ENCODE results near the gene SUPT3H. TPM values are rescaled to one million over a fixed set of nuclear protein-coding genes. Genes with fewer than 3 reads are reported as not detected.
"Not testable (repeated sequence)": the region's sequence is repeated elsewhere in the genome, so short reads cannot be mapped to it uniquely, and the experiment has no call there.

Gene SUPT3H
- total RNA-seq, 3 donors from 2014 or later: 6.9 to 15.1 (median 13.6) TPM

- no peak overlapping the region for H3K27ac ChIP-seq
- H3K4me3 ChIP-seq: no peak overlapping the region
- no peak for DNase-seq (ENCODE audit: low spot score in 2 of 2)
- TF ChIP-seq POLR2AphosphoS5 (IDR thresholded peaks at IDR 0.05) (no peak), POLR2A (IDR thresholded peaks at IDR 0.05) (no peak)
- TF ChIP-seq, protein P1, sequence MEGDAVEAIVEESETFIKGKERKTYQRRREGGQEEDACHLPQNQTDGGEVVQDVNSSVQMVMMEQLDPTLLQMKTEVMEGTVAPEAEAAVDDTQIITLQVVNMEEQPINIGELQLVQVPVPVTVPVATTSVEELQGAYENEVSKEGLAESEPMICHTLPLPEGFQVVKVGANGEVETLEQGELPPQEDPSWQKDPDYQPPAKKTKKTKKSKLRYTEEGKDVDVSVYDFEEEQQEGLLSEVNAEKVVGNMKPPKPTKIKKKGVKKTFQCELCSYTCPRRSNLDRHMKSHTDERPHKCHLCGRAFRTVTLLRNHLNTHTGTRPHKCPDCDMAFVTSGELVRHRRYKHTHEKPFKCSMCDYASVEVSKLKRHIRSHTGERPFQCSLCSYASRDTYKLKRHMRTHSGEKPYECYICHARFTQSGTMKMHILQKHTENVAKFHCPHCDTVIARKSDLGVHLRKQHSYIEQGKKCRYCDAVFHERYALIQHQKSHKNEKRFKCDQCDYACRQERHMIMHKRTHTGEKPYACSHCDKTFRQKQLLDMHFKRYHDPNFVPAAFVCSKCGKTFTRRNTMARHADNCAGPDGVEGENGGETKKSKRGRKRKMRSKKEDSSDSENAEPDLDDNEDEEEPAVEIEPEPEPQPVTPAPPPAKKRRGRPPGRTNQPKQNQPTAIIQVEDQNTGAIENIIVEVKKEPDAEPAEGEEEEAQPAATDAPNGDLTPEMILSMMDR (IDR thresholded peaks at IDR 0.05): no peak
- intact Hi-C loops (cut with DNase I; ENCODE audit: low total_unique reads): no loop called here
- H3K4me1 ChIP-seq: no peaks in the 10 kb centered on the region
- H3K9me3 ChIP-seq: no peaks in the 10 kb centered on the region
- no peaks in the 10 kb centered on the region for H3K36me3 ChIP-seq
- no peaks in the 10 kb centered on the region for H3K27me3 ChIP-seq
Measured at GRCh38 chr6:45301348-45302142, 76.2 kb downstream of the SUPT3H start.

DNA sequence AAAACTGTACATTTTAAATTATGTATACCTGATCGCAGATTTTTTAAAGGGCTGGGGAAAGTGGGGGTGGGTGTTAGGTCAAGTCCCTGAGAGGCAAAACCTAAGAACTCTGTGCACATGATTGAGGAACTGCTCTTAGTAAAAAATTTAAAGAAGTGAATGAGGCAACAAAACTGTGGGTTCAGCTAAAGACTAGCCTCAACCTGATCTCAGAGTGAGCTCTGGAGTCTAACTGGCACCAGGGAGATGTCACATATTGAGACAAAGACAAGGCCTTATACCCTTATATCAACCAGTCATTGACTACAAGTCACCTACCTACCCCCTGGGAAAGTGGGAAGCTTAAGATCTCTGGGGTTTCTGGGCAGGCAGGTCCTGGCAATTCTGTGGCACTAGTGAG is 77.0 kb downstream of the SUPT3H start:
- H3K4me1 ChIP-seq: no peaks in the 10 kb centered on the region
- intact Hi-C loops (cut with DNase I; ENCODE audit: low total_unique reads): no loop called here
- no peaks in the 10 kb centered on the region for H3K27me3 ChIP-seq
- H3K27ac ChIP-seq: no peak overlapping the region
- H3K4me3 ChIP-seq: no peak overlapping the region
- no peaks in the 10 kb centered on the region for H3K9me3 ChIP-seq
- DNase-seq (ENCODE audit: low spot score in 2 of 2): no peak
- TF ChIP-seq, protein P1 (IDR thresholded peaks at IDR 0.05): no peak
- TF ChIP-seq POLR2AphosphoS5 (IDR thresholded peaks at IDR 0.05): no peak
- no peak for TF ChIP-seq POLR2A (IDR thresholded peaks at IDR 0.05)
- no peaks in the 10 kb centered on the region for H3K36me3 ChIP-seq

DNA sequence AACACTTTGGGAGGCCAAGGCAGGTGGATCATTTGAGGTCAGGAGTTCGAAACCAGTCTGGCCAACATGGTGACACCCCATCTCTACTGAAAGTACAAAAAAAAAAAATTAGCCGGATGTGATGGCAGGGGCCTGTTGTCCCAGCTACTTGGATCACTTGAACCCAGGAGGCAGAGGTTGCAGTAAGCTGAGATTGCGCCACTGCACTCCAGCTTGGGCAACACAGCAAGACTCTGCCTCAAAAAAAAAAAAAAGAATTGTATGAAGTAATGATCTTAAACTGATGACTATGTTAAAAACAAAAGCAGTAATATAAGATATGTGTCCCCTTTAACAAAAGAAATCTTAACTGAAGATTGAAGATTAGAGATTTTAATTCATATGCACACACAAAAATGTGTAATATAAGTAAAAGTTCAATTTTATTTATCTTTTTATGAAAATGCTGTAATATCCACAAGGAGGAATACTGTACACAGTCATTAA is 78.6 kb downstream of the SUPT3H start:
- DNase-seq (ENCODE audit: low spot score in 2 of 2): no peak
- TF ChIP-seq, protein P1 (IDR thresholded peaks at IDR 0.05): no peak
- TF ChIP-seq POLR2A (IDR thresholded peaks at IDR 0.05) (no peak), POLR2AphosphoS5 (IDR thresholded peaks at IDR 0.05) (no peak)
- Histone ChIP-seq H3K27ac (no peak overlapping the region), H3K9me3 (peaks cover 0 to 5% of the 10 kb centered on the region in 2 donors), H3K27me3 (no peaks in the 10 kb centered on the region), H3K4me3 (no peak overlapping the region), H3K4me1 (no peaks in the 10 kb centered on the region), H3K36me3 (no peaks in the 10 kb centered on the region)
- intact Hi-C loops (cut with DNase I; ENCODE audit: low total_unique reads): no loop called here

GRCh38 chr6:45297320-45297719 is 80.4 kb downstream of the SUPT3H start:
- intact Hi-C loops (cut with DNase I; ENCODE audit: low total_unique reads): no loop called here

DNA sequence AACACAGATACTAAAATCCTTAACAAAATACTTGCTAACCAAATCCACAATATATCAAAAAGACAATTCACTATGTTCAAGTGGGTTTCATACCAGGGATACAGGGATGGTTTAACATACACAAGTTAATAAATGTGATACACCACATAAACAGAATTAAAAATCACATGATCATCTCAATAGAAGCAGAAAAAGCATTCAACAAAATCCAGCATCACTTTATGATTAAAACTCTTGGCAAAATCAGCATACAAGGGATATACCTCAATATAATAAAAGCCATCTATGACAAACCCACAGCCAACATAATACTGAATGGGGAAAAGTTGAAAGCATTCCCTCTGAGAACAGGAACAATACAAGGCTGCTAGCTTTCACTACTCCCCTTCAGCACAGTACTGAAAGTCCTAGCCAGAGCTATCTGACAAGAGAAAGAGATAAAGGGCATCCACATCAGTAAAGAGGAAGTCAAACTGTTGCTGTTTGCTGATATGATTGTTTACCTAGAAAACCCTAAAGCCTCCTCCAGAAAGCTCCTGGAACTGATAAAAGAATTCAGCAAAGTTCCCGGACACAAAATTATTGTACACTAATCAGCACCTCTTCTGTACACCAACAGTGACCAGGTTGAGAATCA is 83.6 kb downstream of the SUPT3H start:
- DNase-seq (ENCODE audit: low spot score in 2 of 2); H3K27me3 ChIP-seq; H3K9me3 ChIP-seq; H3K4me3 ChIP-seq; H3K27ac ChIP-seq; H3K36me3 ChIP-seq; intact Hi-C loops (cut with DNase I; ENCODE audit: low total_unique reads); H3K4me1 ChIP-seq: not testable (repeated sequence)

More at GRCh38 chr6:45297320-45297719, 80.4 kb downstream of the SUPT3H start:
- no peak overlapping the region for H3K4me3 ChIP-seq
- TF ChIP-seq, protein P1 (IDR thresholded peaks at IDR 0.05): no peak
- no peak for TF ChIP-seq POLR2AphosphoS5 (IDR thresholded peaks at IDR 0.05)
- no peak for TF ChIP-seq POLR2A (IDR thresholded peaks at IDR 0.05)
- no peaks in the 10 kb centered on the region for H3K36me3 ChIP-seq
- no peak for DNase-seq (ENCODE audit: low spot score in 2 of 2)
- H3K27ac ChIP-seq: no peak overlapping the region
- H3K4me1 ChIP-seq: no peaks in the 10 kb centered on the region
- no peaks in the 10 kb centered on the region for H3K27me3 ChIP-seq
- H3K9me3 ChIP-seq: peaks cover 0 to 5% of the 10 kb centered on the region in 2 donors

All from breast epithelium (tissue), 4 donors.